Activated T-cell treated with anti-CD3 and anti-CD28 coated beads for 1 hour (primary cell): Measurements from ENCODE around the gene HSFX4.
"Not testable (repeated sequence)": the region's sequence is repeated elsewhere in the genome, so short reads cannot be mapped to it uniquely, and the experiment has no call there.

ENCODE experiments used
- DNase-seq: peaks from one replicate; pipeline ENCODE4 v3.0.0-alpha.2; 2020; ENCODE audit warnings: low read depth

HSFX4 gene, protein sequence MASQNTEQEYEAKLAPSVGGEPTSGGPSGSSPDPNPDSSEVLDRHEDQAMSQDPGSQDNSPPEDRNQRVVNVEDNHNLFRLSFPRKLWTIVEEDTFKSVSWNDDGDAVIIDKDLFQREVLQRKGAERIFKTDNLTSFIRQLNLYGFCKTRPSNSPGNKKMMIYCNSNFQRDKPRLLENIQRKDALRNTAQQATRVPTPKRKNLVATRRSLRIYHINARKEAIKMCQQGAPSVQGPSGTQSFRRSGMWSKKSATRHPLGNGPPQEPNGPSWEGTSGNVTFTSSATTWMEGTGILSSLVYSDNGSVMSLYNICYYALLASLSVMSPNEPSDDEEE

GRCh38 chrX:149929400-149929799 is at the start of gene HSFX4:
HSFX4 (plus strand) TSS chrX:149929573; CDS start chrX:149929645, 72 bp downstream.
- not testable (repeated sequence) for DNase-seq

GRCh38 chrX:149881081-149881711 is 48.2 kb upstream of the HSFX4 start, which contains the start of gene MAGEA8:
MAGEA8 (plus strand) TSS chrX:149881183; CDS start chrX:149884273, 3,090 bp downstream.
- DNase-seq = no peak

DNA sequence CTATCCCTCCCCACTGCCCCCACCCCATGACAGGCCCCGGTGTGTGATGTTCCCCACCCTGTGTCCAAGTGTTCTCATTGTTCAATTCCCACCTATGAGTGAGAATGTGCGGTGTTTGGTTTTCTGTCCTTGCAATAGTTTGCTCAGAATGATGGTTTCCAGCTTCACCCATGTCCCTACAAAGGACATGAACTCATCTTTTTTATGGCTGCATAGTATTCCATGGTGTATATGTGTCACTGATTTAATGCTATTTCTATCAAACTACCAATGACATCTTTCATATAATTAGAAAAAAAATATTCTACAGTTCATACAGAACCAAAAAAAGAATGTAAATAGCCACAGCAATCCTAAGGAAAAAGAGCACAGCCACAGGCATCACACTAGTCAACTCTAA is 38.5 kb upstream of the HSFX4 start:
- not testable (repeated sequence) for DNase-seq

- no peak for DNase-seq
These were observed 30.8 kb upstream of the HSFX4 start for GRCh38 chrX:149898554-149898953.

GRCh38 chrX:149903889-149904748 is 25.3 kb upstream of the HSFX4 start:
- no peak for DNase-seq

DNA sequence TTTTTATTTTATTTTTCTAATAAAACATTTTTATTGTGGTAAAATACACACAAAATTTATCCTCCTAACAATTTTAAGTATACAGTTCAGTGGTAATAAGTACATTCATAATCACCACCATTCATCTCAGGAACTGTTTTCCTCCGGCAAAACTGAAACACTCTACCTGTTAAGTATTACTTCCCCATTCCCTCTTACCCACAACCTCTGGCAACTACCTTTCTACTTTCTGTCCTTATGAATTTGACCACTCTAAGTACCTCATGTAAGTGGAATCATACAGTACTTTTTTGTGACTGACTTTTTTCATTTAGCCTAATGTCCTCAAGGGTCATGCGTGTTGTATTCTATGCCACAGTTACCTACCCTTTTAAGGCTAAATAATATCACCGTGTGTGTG is 21.1 kb upstream of the HSFX4 start:
- DNase-seq = no peak

- no peak for DNase-seq
These were observed 20.6 kb upstream of the HSFX4 start for GRCh38 chrX:149908727-149909126.

- no peak for DNase-seq
These were observed 19.8 kb upstream of the HSFX4 start for GRCh38 chrX:149909324-149910177.

- no peak for DNase-seq
These were observed 19.1 kb upstream of the HSFX4 start for GRCh38 chrX:149910178-149910695.

GRCh38 chrX:149916745-149917392 is 12.5 kb upstream of the HSFX4 start:
- DNase-seq = no peak

GRCh38 chrX:149923836-149924235 is 5.5 kb upstream of the HSFX4 start:
- not testable (repeated sequence) for DNase-seq

- DNase-seq = not testable (repeated sequence)
These were observed 4.9 kb upstream of the HSFX4 start for GRCh38 chrX:149924434-149924833.

- DNase-seq = not testable (repeated sequence)
These were observed 2.0 kb upstream of the HSFX4 start for GRCh38 chrX:149927245-149927963.

GRCh38 chrX:149927964-149928258 is 1.5 kb upstream of the HSFX4 start:
- DNase-seq = not testable (repeated sequence)

DNA sequence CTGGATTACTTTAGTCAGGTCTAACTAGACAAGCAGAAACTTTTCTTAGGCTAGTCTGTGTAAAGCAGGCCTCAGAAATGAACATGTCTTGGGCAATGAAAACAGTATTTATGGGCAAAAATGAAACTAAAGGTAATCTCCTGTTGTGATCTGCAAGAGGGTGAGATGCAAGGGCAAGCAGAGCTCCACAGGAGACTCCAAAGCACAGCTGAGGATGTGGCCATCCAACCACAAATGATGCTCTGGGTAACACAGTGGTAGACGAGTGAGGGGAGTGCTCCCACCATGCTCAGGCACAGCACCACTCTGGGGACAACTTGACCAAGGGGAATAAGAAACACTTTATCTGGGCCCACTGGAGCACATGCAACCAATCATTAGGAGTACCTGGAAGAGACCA is 738 bp upstream of the HSFX4 start:
- not testable (repeated sequence) for DNase-seq

GRCh38 chrX:149931355-149931754 is 2.0 kb downstream of the HSFX4 start:
- not testable (repeated sequence) for DNase-seq

- not testable (repeated sequence) for DNase-seq
These were observed 2.8 kb downstream of the HSFX4 start for GRCh38 chrX:149932150-149932549.

GRCh38 chrX:149932970-149933369 is 3.6 kb downstream of the HSFX4 start:
- not testable (repeated sequence) for DNase-seq

DNA sequence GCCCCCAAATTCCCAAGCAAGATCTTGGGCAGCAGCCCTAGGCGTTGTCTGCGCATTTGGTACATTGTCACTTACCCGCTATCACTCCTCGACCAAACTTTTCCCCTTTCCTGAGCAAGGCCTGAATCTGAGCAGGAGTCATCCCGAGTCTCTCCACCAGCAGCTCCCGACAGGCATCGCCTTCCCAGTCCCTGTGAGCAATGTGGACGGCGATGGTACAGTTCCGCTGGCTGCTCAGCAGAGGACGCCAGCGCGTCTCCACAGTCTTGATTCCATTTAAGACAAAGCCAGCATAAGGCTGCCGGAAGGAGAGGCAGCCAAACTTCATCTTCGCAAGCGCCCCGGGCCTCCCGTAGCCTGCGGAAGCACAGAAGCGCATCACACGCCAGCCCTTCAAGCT is 4.2 kb downstream of the HSFX4 start:
- DNase-seq = not testable (repeated sequence)

GRCh38 chrX:149937328-149937727 is 8.0 kb downstream of the HSFX4 start:
- not testable (repeated sequence) for DNase-seq
